ENCODE data around the gene METTL18.

The METTL18 gene

GRCh38 chr1:169834869-169835268, 40.2 kb upstream of the METTL18 start:
- ATAC-seq, result no peak
- TF ChIP-seq RARB (CRISPR knock-in tag; IDR thresholded peaks at IDR 0.05), result no peak
- no peak for TF ChIP-seq CREB5 (CRISPR knock-in tag; IDR thresholded peaks at IDR 0.05; ENCODE audit: low read depth)
- no peak for TF ChIP-seq GLIS3 (CRISPR knock-in tag; IDR thresholded peaks at IDR 0.05)

- no peak for TF ChIP-seq ZNF565 (CRISPR knock-in tag; conservative IDR thresholded peaks at IDR 0.05; ENCODE audit: low read depth)
- TF ChIP-seq ARNTL (CRISPR knock-in tag; IDR thresholded peaks at IDR 0.05; ENCODE audit: borderline replicate concordance, low read depth), result no peak
- no peak for TF ChIP-seq POU6F1 (CRISPR knock-in tag; IDR thresholded peaks at IDR 0.05; ENCODE audit: borderline replicate concordance, low read depth)
- no peak for TF ChIP-seq SNAI2 (CRISPR knock-in tag; IDR thresholded peaks at IDR 0.05)
- no peak for TF ChIP-seq ZNF70 (CRISPR knock-in tag; IDR thresholded peaks at IDR 0.05)
- no peak for TF ChIP-seq CSDC2 (CRISPR knock-in tag; IDR thresholded peaks at IDR 0.05)
- TF ChIP-seq ESRRG (CRISPR knock-in tag; IDR thresholded peaks at IDR 0.05), result no peak
- TF ChIP-seq OSR1 (CRISPR knock-in tag; IDR thresholded peaks at IDR 0.05), result no peak
- no peak for TF ChIP-seq CREB5 (CRISPR knock-in tag; IDR thresholded peaks at IDR 0.05; ENCODE audit: low read depth)
- ATAC-seq, result no peak
Observed at GRCh38 chr1:169833179-169833901, 38.6 kb upstream of the METTL18 start.

DNA sequence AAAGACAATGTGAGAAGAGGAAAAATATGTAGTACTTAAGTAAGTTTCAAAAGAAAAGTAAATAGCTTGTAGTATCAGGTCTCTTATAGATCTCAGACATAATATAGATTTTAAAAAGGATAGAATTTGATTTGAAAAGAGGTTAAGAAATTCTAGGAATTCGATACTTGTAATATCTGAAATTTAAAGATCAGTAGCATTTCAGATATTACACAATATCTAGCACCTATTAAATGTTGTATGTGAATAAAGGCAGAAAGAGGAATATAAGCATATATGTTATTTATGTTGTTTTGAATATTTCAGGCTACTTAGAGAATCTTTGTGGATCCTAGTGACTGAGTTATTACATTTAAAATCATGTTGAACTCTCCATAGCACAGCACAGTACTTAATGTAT, 35.0 kb upstream of the METTL18 start:
- TF ChIP-seq TCF4 (CRISPR knock-in tag; IDR thresholded peaks at IDR 0.05; ENCODE audit: borderline replicate concordance) (no peak), POU6F1 (CRISPR knock-in tag; IDR thresholded peaks at IDR 0.05; ENCODE audit: borderline replicate concordance, low read depth) (no peak), CSDC2 (CRISPR knock-in tag; IDR thresholded peaks at IDR 0.05) (no peak), OSR1 (CRISPR knock-in tag; IDR thresholded peaks at IDR 0.05) (no peak), ZNF565 (CRISPR knock-in tag; conservative IDR thresholded peaks at IDR 0.05; ENCODE audit: low read depth) (no peak), ZNF8 (CRISPR knock-in tag; IDR thresholded peaks at IDR 0.05) (no peak), ZC3H10 (CRISPR knock-in tag; IDR thresholded peaks at IDR 0.05) (no peak), PPARA (CRISPR knock-in tag; IDR thresholded peaks at IDR 0.05; ENCODE audit: borderline replicate concordance) (no peak), SNAI2 (CRISPR knock-in tag; IDR thresholded peaks at IDR 0.05) (no peak), RARB (CRISPR knock-in tag; IDR thresholded peaks at IDR 0.05) (no peak)
- TF ChIP-seq, protein P1, sequence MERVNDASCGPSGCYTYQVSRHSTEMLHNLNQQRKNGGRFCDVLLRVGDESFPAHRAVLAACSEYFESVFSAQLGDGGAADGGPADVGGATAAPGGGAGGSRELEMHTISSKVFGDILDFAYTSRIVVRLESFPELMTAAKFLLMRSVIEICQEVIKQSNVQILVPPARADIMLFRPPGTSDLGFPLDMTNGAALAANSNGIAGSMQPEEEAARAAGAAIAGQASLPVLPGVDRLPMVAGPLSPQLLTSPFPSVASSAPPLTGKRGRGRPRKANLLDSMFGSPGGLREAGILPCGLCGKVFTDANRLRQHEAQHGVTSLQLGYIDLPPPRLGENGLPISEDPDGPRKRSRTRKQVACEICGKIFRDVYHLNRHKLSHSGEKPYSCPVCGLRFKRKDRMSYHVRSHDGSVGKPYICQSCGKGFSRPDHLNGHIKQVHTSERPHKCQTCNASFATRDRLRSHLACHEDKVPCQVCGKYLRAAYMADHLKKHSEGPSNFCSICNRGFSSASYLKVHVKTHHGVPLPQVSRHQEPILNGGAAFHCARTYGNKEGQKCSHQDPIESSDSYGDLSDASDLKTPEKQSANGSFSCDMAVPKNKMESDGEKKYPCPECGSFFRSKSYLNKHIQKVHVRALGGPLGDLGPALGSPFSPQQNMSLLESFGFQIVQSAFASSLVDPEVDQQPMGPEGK (CRISPR knock-in tag; IDR thresholded peaks at IDR 0.05; ENCODE audit: borderline replicate concordance), result no peak
- no peak for ATAC-seq

DNA sequence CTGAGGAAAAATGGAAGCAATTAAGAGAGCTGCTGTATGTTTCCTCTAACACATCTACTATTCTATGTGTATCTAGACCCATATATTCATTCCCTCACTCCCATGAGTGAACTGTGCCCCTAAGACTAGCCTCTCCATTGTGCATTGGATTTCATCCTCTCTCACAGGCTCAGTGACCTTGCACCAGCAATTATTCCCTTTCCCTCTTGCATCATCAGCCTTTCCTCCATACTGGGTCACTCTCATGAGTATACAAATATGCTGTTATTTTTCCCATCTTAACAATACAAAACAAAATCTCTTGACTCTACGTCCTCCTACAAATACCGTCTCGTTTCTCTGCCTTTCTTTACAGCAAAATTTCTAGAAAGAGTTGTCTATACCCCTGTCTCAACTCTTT, 29.4 kb upstream of the METTL18 start:
- TF ChIP-seq, protein P1 (CRISPR knock-in tag; IDR thresholded peaks at IDR 0.05; ENCODE audit: borderline replicate concordance), result no peak
- no peak for TF ChIP-seq POU6F1 (CRISPR knock-in tag; IDR thresholded peaks at IDR 0.05; ENCODE audit: borderline replicate concordance, low read depth)
- TF ChIP-seq CSRNP3 (CRISPR knock-in tag; IDR thresholded peaks at IDR 0.05), result no peak
- no peak for TF ChIP-seq CSDC2 (CRISPR knock-in tag; IDR thresholded peaks at IDR 0.05)
- no peak for TF ChIP-seq OSR1 (CRISPR knock-in tag; IDR thresholded peaks at IDR 0.05)
- TF ChIP-seq CREB5 (CRISPR knock-in tag; IDR thresholded peaks at IDR 0.05; ENCODE audit: low read depth), result no peak
- no peak for ATAC-seq

Data from SK-N-SH treated with all-trans-retinoic acid at 6 μM for 48 hours (cell line).